ENCODE results near the gene TMCC3. TPM values are rescaled to one million over a fixed set of nuclear protein-coding genes. Genes with fewer than 3 reads are reported as not detected.

Gene TMCC3
- total RNA-seq, 2 experiments from 2014 or later: 5.7 to 9.4 TPM

- intact Hi-C loops (cut with micrococcal nuclease; ENCODE audit: unreplicated experiment): no loop called here
- H3K79me2 ChIP-seq (ENCODE audit: insufficient read depth, low read depth, low read length): no peaks in the 10 kb centered on the region
- no peak for DNase-seq (ENCODE audit: low spot score)
- no peaks in the 10 kb centered on the region for H3K36me3 ChIP-seq (ENCODE audit: insufficient read depth, low read length)
- no peaks in the 10 kb centered on the region for H4K20me1 ChIP-seq (ENCODE audit: insufficient read depth, low read length)
- H3K9me3 ChIP-seq (ENCODE audit: low read length): no peaks in the 10 kb centered on the region
- H3K9me2 ChIP-seq (ENCODE audit: insufficient read depth, low read length): no peaks in the 10 kb centered on the region
- POLR2A ChIA-PET: no interaction called here
- H3K4me1 ChIP-seq (ENCODE audit: insufficient read depth, low read length, poor library complexity, severe bottlenecking): no peaks in the 10 kb centered on the region
- H2AFZ ChIP-seq (ENCODE audit: low read length): no peak overlapping the region
- TF ChIP-seq CTCF (conservative IDR thresholded peaks at IDR 0.05; ENCODE audit: low read length) (no peak), EZH2phosphoT487 (IDR thresholded peaks at IDR 0.05; ENCODE audit: borderline replicate concordance, low read depth, low read length) (no peak)
- no peak overlapping the region for H3K27ac ChIP-seq (ENCODE audit: low read depth, low read length, poor library complexity, severe bottlenecking)
- BruUV-seq (replicated peaks): no TSS peak
- no peak overlapping the region for H3K4me2 ChIP-seq (ENCODE audit: low read length)
- H3K4me3 ChIP-seq (ENCODE audit: low read depth, low read length, poor library complexity, severe bottlenecking): no peak overlapping the region
- CTCF ChIA-PET (ENCODE audit: unreplicated experiment): no interaction called here
Observed at GRCh38 chr12:94674835-94675234, 24.5 kb upstream of the TMCC3 start.

DNA sequence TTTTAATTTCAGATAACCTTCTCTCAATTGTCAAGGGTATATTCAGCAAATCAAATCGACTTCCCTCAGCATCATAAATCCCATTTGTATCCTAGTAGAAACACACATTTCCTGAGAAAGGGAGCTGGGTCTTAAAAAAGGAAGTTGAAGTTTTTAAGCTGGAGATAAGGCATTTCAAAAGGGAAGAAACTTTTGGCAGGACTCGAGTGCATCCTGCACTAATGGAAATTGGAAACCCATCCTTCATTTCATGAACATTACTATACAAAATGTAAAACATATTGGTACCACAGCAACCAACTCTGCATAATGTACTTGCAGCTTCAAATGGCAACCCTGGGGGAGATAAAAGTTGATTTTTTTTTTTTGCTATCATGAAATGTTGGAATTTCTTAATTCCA lies 23.7 kb upstream of the TMCC3 start:
- Histone ChIP-seq H3K79me2 (ENCODE audit: insufficient read depth, low read depth, low read length) (no peaks in the 10 kb centered on the region), H3K36me3 (ENCODE audit: insufficient read depth, low read length) (no peaks in the 10 kb centered on the region), H3K9me2 (ENCODE audit: insufficient read depth, low read length) (no peaks in the 10 kb centered on the region), H3K4me2 (ENCODE audit: low read length) (no peak overlapping the region), H3K27ac (ENCODE audit: low read depth, low read length, poor library complexity, severe bottlenecking) (no peak overlapping the region), H2AFZ (ENCODE audit: low read length) (no peak overlapping the region), H3K9me3 (ENCODE audit: low read length) (no peaks in the 10 kb centered on the region), H3K4me1 (ENCODE audit: insufficient read depth, low read length, poor library complexity, severe bottlenecking) (no peaks in the 10 kb centered on the region), H4K20me1 (ENCODE audit: insufficient read depth, low read length) (no peaks in the 10 kb centered on the region), H3K4me3 (ENCODE audit: low read depth, low read length, poor library complexity, severe bottlenecking) (no peak overlapping the region)
- CTCF ChIA-PET (ENCODE audit: unreplicated experiment): no interaction called here
- DNase-seq (ENCODE audit: low spot score): no peak
- intact Hi-C loops (cut with micrococcal nuclease; ENCODE audit: unreplicated experiment): no loop called here
- POLR2A ChIA-PET: interaction anchor here (0.7 to 1.7 kb wide), 2 partner anchors 10 to 78 kb away, joined by 3 to 4 read pairs; no protein-coding TSS in a partner anchor
- TF ChIP-seq CTCF (conservative IDR thresholded peaks at IDR 0.05; ENCODE audit: low read length): no peak
- no peak for TF ChIP-seq EZH2phosphoT487 (IDR thresholded peaks at IDR 0.05; ENCODE audit: borderline replicate concordance, low read depth, low read length)
- BruUV-seq (replicated peaks): no TSS peak

- Histone ChIP-seq H3K9me3 (ENCODE audit: low read length) (no peaks in the 10 kb centered on the region), H3K36me3 (ENCODE audit: insufficient read depth, low read length) (no peaks in the 10 kb centered on the region), H3K27ac (ENCODE audit: low read depth, low read length, poor library complexity, severe bottlenecking) (no peak overlapping the region), H3K4me3 (ENCODE audit: low read depth, low read length, poor library complexity, severe bottlenecking) (no peak overlapping the region), H3K4me2 (ENCODE audit: low read length) (no peak overlapping the region), H3K9me2 (ENCODE audit: insufficient read depth, low read length) (no peaks in the 10 kb centered on the region), H4K20me1 (ENCODE audit: insufficient read depth, low read length) (no peaks in the 10 kb centered on the region), H3K4me1 (ENCODE audit: insufficient read depth, low read length, poor library complexity, severe bottlenecking) (no peaks in the 10 kb centered on the region), H2AFZ (ENCODE audit: low read length) (no peak overlapping the region), H3K79me2 (ENCODE audit: insufficient read depth, low read depth, low read length) (no peaks in the 10 kb centered on the region)
- TF ChIP-seq EZH2phosphoT487 (IDR thresholded peaks at IDR 0.05; ENCODE audit: borderline replicate concordance, low read depth, low read length) (no peak), CTCF (conservative IDR thresholded peaks at IDR 0.05; ENCODE audit: low read length) (no peak)
- CTCF ChIA-PET (ENCODE audit: unreplicated experiment): no interaction called here
- POLR2A ChIA-PET: interaction anchor here (0.5 to 1.7 kb wide), 5 partner anchors 8 to 69 kb away, joined by 3 to 5 read pairs (median 4); no protein-coding TSS in a partner anchor
- intact Hi-C loops (cut with micrococcal nuclease; ENCODE audit: unreplicated experiment): no loop called here
- DNase-seq (ENCODE audit: low spot score): no peak
- BruUV-seq (replicated peaks): no TSS peak
Observed at GRCh38 chr12:94673496-94673895, 23.1 kb upstream of the TMCC3 start.

Data from OCI-LY7 (cell line).